HG03378 (cell line): ENCODE data around the gene RERE.

Source experiments
- ATAC-seq: cut with Tn5 transposase; IDR thresholded peaks from one replicate; pipeline ENCODE4 v1.9.1; 2021; ENCODE audit warnings: mild to moderate bottlenecking, moderate library complexity; ENCODE audit not compliant: unreplicated experiment

The RERE gene

GRCh38 chr1:8374356-8374755 is 443.1 kb downstream of the RERE start:
- no peak for ATAC-seq

- ATAC-seq, result no peak
These were observed 443.7 kb downstream of the RERE start for GRCh38 chr1:8373581-8374241.

GRCh38 chr1:8373125-8373524 is 444.3 kb downstream of the RERE start:
- ATAC-seq, result no peak

- ATAC-seq, result no peak
These were observed 446.0 kb downstream of the RERE start for GRCh38 chr1:8371372-8371991.

GRCh38 chr1:8370905-8371315 is 446.5 kb downstream of the RERE start:
- ATAC-seq, result no peak

GRCh38 chr1:8370046-8370881 is 447.2 kb downstream of the RERE start:
- ATAC-seq, result no peak

GRCh38 chr1:8368956-8369639 is 448.3 kb downstream of the RERE start:
- ATAC-seq, result no peak

GRCh38 chr1:8367571-8368194 is 449.8 kb downstream of the RERE start:
- no peak for ATAC-seq

- no peak for ATAC-seq
These were observed 451.6 kb downstream of the RERE start for GRCh38 chr1:8365661-8366362.

- no peak for ATAC-seq
These were observed 452.7 kb downstream of the RERE start for GRCh38 chr1:8364528-8365442.

- no peak for ATAC-seq
These were observed 453.6 kb downstream of the RERE start for GRCh38 chr1:8363767-8364301.

GRCh38 chr1:8363186-8363766 is 454.2 kb downstream of the RERE start:
- ATAC-seq, result no peak

- ATAC-seq, result no peak
These were observed 454.7 kb downstream of the RERE start for GRCh38 chr1:8362701-8363101.

GRCh38 chr1:8361198-8361849 is 456.1 kb downstream of the RERE start:
- ATAC-seq, result no peak

- no peak for ATAC-seq
These were observed 456.8 kb downstream of the RERE start for GRCh38 chr1:8360493-8361197.

GRCh38 chr1:8359617-8360481 is 457.6 kb downstream of the RERE start:
- no peak for ATAC-seq
